Measurements from ENCODE around the gene EPHA4.

Gene EPHA4

GRCh38 chr2:221562226-221562625 lies 9.9 kb downstream of the EPHA4 start:
- H3K4me1 ChIP-seq (ENCODE audit: insufficient read depth, low read length): no peaks in the 10 kb centered on the region
- TF ChIP-seq EZH2 (IDR thresholded peaks at IDR 0.05; ENCODE audit: borderline replicate concordance, low read depth, low read length, severe bottlenecking) (no peak), CTCF (IDR thresholded peaks at IDR 0.05; ENCODE audit: borderline replicate concordance, extremely low read depth, low read length, poor library complexity, severe bottlenecking) (no peak)
- H3K9me3 ChIP-seq (ENCODE audit: insufficient read depth, low read length, severe bottlenecking): no peaks in the 10 kb centered on the region
- H3K4me3 ChIP-seq (ENCODE audit: low read depth in 1 of 2, low read length in 2 of 2): no peak overlapping the region
- no peaks in the 10 kb centered on the region for H3K36me3 ChIP-seq (ENCODE audit: insufficient read depth, low read length)
- H2AFZ ChIP-seq (ENCODE audit: low read depth, low read length): no peak overlapping the region
- H3K27me3 ChIP-seq (ENCODE audit: insufficient read depth, low read length, poor library complexity): no peaks in the 10 kb centered on the region
- H3K79me2 ChIP-seq (ENCODE audit: insufficient read depth, low read length): no peaks in the 10 kb centered on the region
- no peak for ATAC-seq (ENCODE audit: insufficient read depth, low read depth)
- H3K9ac ChIP-seq (ENCODE audit: low read depth, low read length): no peak overlapping the region
- no peak overlapping the region for H3K4me2 ChIP-seq (ENCODE audit: insufficient read depth, low read length)
- H4K20me1 ChIP-seq (ENCODE audit: insufficient read depth, low read length): no peaks in the 10 kb centered on the region
- DNase-seq: no peak
- no peak overlapping the region for H3K27ac ChIP-seq (ENCODE audit: low read length)

DNA sequence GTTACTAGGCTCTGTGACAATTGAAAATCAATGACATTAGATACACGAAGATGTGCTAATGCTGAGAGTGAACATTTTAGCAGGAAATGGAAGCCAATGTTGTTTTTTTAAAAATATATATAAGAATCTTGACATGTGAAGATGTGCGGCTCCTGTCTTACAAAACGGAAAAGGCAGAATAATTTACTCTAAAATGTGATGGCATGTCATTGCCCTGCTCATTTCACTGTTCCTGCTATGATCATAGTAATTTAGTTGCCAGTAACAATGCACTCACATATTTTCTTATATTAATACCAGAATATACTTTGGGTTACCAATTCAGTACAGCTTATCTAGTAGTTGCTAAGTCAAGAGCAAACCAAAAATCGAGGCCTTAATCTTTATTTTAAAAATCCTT lies 10.3 kb downstream of the EPHA4 start:
- Histone ChIP-seq H3K4me3 (ENCODE audit: low read depth in 1 of 2, low read length in 2 of 2) (no peak overlapping the region), H3K36me3 (ENCODE audit: insufficient read depth, low read length) (no peaks in the 10 kb centered on the region), H3K27me3 (ENCODE audit: insufficient read depth, low read length, poor library complexity) (no peaks in the 10 kb centered on the region), H4K20me1 (ENCODE audit: insufficient read depth, low read length) (no peaks in the 10 kb centered on the region), H3K4me2 (ENCODE audit: insufficient read depth, low read length) (no peak overlapping the region), H2AFZ (ENCODE audit: low read depth, low read length) (no peak overlapping the region), H3K79me2 (ENCODE audit: insufficient read depth, low read length) (no peaks in the 10 kb centered on the region), H3K4me1 (ENCODE audit: insufficient read depth, low read length) (no peaks in the 10 kb centered on the region), H3K27ac (ENCODE audit: low read length) (no peak overlapping the region), H3K9ac (ENCODE audit: low read depth, low read length) (no peak overlapping the region), H3K9me3 (ENCODE audit: insufficient read depth, low read length, severe bottlenecking) (no peaks in the 10 kb centered on the region)
- no peak for DNase-seq
- TF ChIP-seq CTCF (IDR thresholded peaks at IDR 0.05; ENCODE audit: borderline replicate concordance, extremely low read depth, low read length, poor library complexity, severe bottlenecking) (no peak), EZH2 (IDR thresholded peaks at IDR 0.05; ENCODE audit: borderline replicate concordance, low read depth, low read length, severe bottlenecking) (no peak)
- no peak for ATAC-seq (ENCODE audit: insufficient read depth, low read depth)

GRCh38 chr2:221559991-221560390 lies 12.1 kb downstream of the EPHA4 start:
- TF ChIP-seq CTCF (IDR thresholded peaks at IDR 0.05; ENCODE audit: borderline replicate concordance, extremely low read depth, low read length, poor library complexity, severe bottlenecking) (no peak), EZH2 (IDR thresholded peaks at IDR 0.05; ENCODE audit: borderline replicate concordance, low read depth, low read length, severe bottlenecking) (no peak)
- H3K9ac ChIP-seq (ENCODE audit: low read depth, low read length): no peak overlapping the region
- no peaks in the 10 kb centered on the region for H3K4me1 ChIP-seq (ENCODE audit: insufficient read depth, low read length)
- no peak overlapping the region for H3K4me2 ChIP-seq (ENCODE audit: insufficient read depth, low read length)
- H3K36me3 ChIP-seq (ENCODE audit: insufficient read depth, low read length): no peaks in the 10 kb centered on the region
- no peak overlapping the region for H3K27ac ChIP-seq (ENCODE audit: low read length)
- no peaks in the 10 kb centered on the region for H3K79me2 ChIP-seq (ENCODE audit: insufficient read depth, low read length)
- no peak overlapping the region for H2AFZ ChIP-seq (ENCODE audit: low read depth, low read length)
- H3K27me3 ChIP-seq (ENCODE audit: insufficient read depth, low read length, poor library complexity): no peaks in the 10 kb centered on the region
- no peaks in the 10 kb centered on the region for H4K20me1 ChIP-seq (ENCODE audit: insufficient read depth, low read length)
- ATAC-seq (ENCODE audit: insufficient read depth, low read depth) (no peak), DNase-seq (no peak)
- no peaks in the 10 kb centered on the region for H3K9me3 ChIP-seq (ENCODE audit: insufficient read depth, low read length, severe bottlenecking)
- no peak overlapping the region for H3K4me3 ChIP-seq (ENCODE audit: low read depth in 1 of 2, low read length in 2 of 2)

- Histone ChIP-seq H3K4me1 (ENCODE audit: insufficient read depth, low read length) (no peaks in the 10 kb centered on the region), H4K20me1 (ENCODE audit: insufficient read depth, low read length) (no peaks in the 10 kb centered on the region)
Measured at GRCh38 chr2:221558107-221558506, 14.0 kb downstream of the EPHA4 start.

More at GRCh38 chr2:221558107-221558506, 14.0 kb downstream of the EPHA4 start:
- Histone ChIP-seq H3K36me3 (ENCODE audit: insufficient read depth, low read length) (no peaks in the 10 kb centered on the region), H3K4me3 (ENCODE audit: low read depth in 1 of 2, low read length in 2 of 2) (no peak overlapping the region), H3K27ac (ENCODE audit: low read length) (no peak overlapping the region), H3K9me3 (ENCODE audit: insufficient read depth, low read length, severe bottlenecking) (no peaks in the 10 kb centered on the region), H2AFZ (ENCODE audit: low read depth, low read length) (no peak overlapping the region), H3K4me2 (ENCODE audit: insufficient read depth, low read length) (no peak overlapping the region), H3K9ac (ENCODE audit: low read depth, low read length) (no peak overlapping the region), H3K27me3 (ENCODE audit: insufficient read depth, low read length, poor library complexity) (no peaks in the 10 kb centered on the region), H3K79me2 (ENCODE audit: insufficient read depth, low read length) (no peaks in the 10 kb centered on the region)
- DNase-seq: no peak
- TF ChIP-seq EZH2 (IDR thresholded peaks at IDR 0.05; ENCODE audit: borderline replicate concordance, low read depth, low read length, severe bottlenecking) (no peak), CTCF (IDR thresholded peaks at IDR 0.05; ENCODE audit: borderline replicate concordance, extremely low read depth, low read length, poor library complexity, severe bottlenecking) (no peak)
- no peak for ATAC-seq (ENCODE audit: insufficient read depth, low read depth)
